Activated gamma-delta T cell treated with Interleukin-2 at 50 U/mL for 16 hours (primary cell): Measurements from ENCODE around the gene ZSCAN10.
"Not testable (repeated sequence)": the region's sequence is repeated elsewhere in the genome, so short reads cannot be mapped to it uniquely, and the experiment has no call there.

Experiments
- DNase-seq: peaks from one replicate; pipeline ENCODE4 v3.0.0-alpha.2; 2020

Gene ZSCAN10

DNA sequence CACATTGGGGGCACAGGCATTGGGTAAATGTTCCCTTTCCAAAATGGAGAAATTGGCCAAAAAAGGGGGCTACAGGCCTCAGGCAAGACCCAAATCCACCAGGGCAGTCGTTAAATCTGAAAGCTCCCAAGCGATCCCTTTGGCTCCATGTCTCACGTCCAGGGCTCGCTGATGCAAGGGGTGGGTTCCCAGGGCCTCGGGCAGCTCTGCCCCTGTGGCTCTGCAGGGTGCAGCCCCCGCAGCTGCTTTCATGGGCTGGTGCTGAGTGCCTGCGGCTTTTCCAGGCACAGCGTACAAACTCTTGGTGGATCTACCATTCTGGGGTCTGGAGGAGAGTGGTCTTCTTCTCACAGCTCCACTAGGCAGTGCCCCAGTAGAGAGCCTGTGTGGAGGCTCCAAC, 15.7 kb downstream of the ZSCAN10 start:
- DNase-seq = not testable (repeated sequence)

DNA sequence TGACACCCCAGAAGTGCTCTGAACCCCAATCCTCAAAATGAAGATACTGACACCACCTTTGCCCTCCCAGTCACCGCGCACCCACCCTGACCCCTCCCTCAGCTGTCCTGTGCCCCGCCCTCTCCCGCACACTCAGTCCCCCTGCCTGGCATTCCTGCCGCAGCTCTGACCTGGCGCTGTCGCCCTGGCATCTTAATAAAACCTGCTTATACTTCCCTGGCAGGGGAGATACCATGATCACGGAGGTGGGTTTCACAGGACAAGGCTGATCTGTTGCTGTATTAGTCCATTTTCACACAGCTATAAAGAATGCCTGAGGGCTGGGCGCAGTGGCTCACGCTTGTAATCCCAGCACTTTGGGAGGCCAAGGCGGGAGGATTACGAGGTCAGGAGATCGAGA, 17.1 kb downstream of the ZSCAN10 start:
- DNase-seq = not testable (repeated sequence)

DNA sequence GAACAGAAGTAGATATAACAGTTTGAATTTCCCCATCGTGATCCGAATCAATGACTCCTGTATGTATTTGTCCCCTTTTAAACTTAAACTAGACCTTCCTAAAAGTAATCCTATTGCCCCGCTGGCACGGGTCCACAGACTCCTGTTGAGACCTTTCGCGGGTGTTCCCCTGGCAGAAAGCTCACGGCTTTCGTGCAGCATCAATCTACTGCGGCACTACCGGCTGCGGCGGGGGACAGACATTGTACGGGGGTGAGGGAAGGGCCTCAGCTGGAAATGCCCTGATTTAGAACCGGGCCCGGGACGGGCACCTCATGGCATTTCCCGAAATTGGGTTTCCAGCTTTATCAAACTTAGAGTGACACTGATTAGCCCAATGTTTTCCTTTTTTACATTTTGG, 19.1 kb downstream of the ZSCAN10 start:
- DNase-seq = no peak

DNA sequence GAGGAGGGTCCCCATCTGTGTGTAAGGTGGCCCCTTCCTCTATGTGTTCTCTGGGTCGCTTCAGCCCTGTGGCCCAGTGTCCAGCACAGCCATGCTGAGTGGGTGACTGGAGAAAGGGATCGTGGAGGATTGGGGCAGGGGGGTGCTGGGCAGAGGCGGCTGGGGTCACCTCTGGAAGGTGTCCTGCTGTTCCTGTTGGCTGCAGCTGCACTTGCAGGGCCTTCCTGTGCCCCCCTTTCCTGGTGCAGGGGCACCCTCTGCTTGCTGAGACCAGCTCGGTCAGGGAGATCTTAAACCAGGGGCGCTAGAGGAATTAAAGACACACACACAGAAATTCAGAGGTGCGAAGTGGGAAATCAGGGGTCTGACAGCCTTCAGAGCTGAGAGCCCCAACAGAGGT, 22.5 kb downstream of the ZSCAN10 start:
- no peak for DNase-seq

DNA sequence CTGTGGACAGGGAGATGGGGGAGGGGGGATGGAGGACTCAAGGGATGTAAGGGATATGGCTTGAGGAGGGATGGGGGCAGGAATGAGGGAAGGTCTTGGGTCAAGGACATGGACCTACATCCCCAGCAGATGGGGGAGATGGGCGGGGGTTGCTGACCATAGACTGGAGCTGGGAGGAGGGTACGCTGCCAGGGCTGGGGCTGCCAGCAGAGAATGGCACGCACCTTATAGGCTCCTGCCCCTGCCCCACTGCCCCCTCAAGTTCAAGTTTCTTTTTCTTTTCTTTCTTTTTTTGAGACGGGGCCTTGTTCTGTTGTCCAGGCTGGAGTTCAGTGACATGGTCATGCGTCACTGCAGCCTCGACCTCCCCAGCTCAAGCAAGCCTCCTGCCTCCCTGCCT, 23.1 kb downstream of the ZSCAN10 start:
- DNase-seq = not testable (repeated sequence)

DNA sequence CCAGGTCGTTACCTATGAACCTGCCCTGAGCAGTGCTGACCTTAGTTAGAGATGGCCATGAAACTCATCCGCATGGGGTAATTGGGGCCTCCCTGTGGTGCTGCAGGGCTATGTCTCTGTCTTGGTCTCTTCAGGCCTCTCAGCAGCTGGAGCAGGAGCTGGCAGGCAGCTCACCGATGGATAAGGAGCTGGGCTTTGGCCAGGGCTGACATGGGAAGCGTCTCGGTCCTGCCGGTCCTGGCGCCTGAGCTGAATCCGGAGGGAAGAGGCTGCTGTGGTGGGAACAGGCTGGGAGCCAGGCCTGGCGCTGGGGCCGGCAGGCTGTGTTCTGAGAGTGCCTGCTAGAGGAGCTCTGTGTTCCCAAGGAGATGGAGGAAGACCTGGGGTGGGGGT, 23.6 kb downstream of the ZSCAN10 start:
- DNase-seq = no peak

DNA sequence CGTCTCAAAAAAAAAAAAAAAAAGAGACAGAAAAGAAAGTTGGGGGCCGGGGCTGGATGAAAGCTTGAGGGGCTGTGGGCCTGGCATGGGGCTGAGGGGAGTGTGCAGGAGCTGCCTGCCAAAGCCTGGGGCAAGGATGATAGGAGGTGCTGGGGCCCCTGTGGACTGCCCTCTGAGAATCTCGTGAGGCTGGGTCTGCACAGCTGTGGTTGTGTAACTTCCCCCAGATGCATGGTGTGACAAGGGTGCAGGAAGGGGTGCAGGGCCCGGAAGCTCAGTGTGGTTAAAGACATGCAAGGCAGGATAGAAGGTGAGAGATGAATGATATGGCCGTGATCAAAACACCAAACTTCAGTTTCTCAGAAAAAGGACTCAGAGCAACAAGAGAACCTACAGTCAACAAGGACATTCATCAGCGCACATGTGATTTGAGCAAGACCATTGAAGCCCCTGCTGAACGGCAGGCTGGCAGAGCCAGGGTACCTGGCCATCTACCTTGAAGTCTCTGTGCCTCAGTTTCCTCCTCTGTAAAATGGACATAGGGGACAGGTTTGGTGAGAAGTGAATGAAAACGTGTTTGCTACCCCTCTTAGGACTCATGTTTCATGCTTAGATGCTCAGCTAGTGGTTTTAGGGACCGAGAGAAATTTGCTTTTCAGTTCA, 24.1 kb downstream of the ZSCAN10 start:
- peak; percentile 90 for DNase-seq

DNA sequence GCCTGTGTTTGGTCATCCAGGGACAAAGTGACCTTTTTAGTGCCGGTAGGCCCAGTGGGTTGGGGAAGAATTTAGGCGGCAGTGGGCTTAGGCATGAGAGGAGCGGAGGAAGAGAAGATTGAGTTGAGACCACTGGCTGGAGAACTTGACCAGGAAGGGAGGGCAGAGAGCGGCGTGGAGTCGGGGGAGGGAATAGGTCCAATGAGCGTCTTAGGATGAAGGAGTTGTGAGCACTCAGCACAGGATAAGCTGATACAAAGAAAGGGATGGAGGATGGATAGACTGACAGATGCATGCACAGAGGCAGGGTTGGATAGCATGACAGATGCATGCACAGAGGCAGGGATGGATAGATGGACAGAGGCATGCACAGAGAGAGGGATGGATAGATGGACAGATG, 25.6 kb downstream of the ZSCAN10 start:
- no peak for DNase-seq

DNA sequence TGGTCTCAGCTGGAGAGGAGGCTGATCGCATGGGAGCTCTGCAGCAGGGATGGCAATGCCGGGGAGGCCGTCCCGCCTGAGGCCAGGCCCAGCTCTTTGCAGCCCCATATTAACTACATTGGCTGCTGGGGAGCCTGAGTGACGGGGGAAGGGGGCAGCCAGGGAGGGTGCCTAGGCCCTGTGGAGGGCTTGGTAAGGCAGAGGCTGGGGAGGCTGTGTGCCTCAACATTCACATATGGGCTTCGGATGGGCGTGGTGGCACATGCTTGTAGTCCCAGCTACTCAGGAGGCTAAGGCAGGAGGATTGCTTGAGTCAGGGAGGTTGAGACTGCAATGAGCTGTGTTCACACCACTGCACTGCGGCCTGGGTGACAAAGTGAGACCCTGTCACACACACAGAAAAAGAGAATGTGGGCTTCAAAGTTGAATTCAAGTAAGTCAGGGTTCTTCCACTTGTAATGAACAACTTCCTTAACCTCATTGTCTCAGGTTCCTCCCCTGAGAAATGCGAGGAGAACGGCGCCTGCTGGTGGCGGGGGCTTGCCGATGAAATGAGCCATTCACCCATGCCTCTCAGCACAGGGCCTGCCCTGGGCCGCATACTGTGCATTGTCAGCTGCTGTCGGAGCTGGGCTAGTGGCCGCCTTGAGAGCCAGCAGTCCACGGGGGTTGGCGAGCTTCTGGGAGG, 26.4 kb downstream of the ZSCAN10 start:
- not testable (repeated sequence) for DNase-seq

DNA sequence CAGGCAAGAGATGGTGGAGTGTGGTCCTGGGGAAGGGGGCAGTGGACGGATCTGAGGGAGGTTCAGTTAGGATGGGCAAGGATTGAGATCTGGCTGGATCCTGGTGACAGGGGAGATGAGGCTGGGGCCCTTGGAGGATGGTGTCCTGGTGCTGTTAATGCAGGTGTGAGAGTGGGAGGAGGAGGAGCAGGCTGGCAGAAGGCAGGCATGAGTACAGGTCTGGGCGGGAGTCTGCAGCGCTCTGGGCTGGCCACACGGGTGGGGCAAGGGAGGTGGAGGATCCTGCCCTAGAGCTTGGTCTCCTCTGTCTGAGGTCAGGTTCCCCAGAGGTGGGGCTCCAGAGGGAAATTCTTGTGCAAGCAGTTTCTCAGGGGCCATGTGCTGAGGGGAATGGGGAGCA, 26.9 kb downstream of the ZSCAN10 start:
- DNase-seq = peak; percentile 39

DNA sequence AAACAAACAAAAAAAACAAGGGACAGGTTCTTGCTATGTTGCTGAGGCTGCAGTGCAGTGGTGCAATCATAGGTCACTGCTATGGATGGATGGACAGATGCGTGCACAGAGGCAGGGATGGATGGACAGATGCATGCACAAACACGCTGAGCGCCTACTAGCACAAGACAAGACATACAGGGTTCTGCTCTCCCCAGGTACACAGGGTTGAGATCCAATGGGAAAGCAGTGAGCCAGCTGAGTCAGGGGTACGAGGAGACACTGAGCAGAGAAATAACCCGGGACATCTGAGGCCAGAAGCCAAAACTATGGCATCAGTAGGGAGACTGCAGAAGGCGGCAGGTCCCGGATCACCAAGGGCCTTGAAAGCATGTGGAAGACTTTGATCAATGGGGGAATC, 27.4 kb downstream of the ZSCAN10 start:
- no peak for DNase-seq

DNA sequence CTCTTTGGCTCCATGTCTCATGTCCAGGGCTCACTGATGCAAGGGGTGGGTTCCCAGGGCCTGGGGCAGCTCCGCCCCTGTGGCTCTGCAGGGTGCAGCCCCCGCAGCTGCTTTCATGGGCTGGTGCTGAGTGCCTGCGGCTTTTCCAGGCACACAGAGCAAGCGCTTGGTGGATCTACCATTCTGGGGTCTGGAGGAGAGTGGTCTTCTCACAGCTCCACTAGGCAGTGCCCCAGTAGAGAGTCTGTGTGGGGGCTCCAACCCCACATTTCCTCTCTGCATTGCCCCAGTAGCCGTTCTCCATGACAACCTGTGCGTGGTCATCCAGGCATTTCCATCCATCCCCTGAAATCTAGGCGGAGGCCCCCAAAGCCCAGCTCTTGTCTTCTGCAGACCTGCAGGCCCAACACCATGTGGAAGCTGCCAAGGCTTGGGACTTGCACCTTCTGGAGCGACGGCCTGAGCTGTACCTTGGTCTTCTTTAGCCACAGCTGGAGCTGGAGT, 28.4 kb downstream of the ZSCAN10 start:
- DNase-seq = no peak

DNA sequence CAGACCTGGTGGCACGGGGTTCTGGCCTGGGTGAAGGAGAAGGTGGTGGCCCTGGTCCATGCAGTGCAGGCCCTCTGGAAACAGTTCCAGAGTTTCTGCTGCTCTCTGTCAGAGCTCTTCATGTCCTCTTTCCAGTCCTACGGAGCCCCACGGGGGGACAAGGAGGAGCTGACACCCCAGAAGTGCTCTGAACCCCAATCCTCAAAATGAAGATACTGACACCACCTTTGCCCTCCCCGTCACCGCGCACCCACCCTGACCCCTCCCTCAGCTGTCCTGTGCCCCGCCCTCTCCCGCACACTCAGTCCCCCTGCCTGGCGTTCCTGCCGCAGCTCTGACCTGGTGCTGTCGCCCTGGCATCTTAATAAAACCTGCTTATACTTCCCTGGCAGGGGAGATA, 29.9 kb downstream of the ZSCAN10 start:
- DNase-seq = not testable (repeated sequence)

DNA sequence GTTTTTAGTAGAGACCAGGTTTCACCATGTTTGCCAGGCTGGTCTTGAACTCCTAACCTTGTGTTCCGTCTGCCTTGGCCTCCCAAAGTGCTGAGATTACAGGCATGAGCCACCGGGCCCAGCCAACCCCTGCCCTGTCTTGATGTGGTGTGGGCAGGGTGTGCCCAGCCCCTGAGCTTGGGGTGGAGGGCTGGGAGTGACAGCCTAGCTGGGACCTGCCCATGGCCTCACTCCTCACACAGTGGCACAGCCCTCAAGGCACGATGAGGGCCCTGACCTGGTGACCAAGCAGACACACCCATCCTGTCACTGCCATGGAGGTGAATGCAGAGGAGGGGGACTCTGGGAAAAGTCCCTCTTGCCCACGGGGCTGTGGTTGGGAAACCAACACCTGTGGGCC, 30.6 kb downstream of the ZSCAN10 start:
- peak; percentile 42 for DNase-seq

DNA sequence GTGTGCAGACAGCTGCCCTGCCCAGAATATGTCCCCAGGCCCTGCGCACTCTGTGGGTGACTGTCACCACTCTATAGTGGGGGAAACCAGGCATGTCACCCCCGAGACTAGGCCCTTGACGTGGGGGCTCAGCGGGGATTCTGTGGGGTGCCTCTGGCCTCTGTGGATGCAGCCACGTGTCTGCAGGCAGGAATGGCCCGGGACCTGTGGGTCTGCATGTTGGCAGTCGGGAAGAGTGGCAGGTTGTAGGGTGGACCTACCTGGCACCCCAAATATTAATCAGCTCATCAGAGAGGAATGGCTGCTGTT, 32.7 kb downstream of the ZSCAN10 start:
- DNase-seq = peak; percentile 3

DNA sequence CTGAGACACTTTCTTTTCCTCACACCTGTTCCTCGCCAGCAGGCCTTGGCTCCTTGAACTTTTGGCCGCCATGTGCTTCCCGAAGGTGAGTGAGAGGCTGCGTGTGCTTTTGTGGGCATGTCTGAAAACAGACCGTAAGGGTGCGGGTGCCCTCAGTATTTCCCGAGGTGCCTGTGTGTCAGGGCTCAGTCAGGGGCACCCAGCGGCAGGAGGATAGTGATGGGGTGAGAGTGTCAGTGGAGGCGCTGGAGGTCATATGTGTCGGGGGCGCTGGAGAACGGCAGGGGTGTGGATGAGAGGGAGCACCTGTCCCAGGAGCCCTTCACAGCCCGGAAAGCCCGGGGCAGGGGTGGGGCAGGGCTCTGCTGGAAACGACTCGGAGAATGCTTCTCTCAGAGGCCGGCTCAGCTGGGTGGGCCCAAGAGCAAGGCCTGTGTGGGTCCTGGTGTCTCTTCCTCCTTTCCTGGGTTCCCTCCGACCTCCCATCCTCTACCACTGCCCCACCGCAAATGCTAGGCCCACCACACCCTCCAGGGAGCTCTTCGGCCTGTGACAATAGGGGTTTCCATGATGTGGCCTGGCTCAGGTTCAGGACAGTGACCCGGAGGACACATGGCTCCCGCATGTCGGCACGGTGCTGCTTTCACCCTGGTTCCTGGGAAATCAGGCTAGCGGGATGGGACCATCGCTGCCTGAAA, 33.2 kb downstream of the ZSCAN10 start:
- peak; percentile 31 for DNase-seq

DNA sequence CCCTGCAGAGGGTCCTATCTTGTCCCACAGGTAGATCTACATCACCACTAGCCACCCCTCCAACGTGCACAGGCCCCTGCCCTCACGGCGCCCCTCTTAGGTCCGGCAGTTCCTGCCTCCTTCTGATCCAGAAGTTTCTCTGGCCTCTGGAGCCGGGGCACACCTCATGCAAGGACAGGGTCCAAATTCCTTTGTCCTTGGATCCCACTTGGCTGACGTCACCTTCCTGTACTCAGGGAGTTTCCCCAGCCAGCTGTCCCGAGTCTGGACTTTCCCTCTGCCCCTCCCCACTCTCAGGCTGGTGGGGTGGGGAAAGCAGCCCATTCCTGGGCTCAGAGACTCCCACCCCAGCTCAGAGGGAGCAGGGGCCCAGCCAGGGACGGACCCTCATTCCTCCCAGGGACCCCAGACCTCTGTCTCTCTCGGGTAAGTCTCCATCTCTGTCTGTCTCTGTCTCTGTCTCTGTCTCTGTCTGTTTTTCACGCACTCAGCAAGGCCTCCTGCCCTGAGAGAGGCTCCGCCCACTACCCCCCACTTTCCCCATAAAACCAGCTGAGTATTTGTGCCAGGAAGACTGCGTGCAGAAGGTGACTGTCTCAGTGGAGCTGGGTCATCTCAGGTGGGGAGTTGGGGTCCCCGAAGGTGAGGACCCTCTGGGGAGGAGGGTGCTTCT, 33.9 kb downstream of the ZSCAN10 start, which contains the start of gene IL32:
TSS of gene IL32 (plus strand) at position 572 of the 673 bp plus-strand sequence. CDS start 172 bp downstream, outside the sequence.
- peak; percentile 73 for DNase-seq

DNA sequence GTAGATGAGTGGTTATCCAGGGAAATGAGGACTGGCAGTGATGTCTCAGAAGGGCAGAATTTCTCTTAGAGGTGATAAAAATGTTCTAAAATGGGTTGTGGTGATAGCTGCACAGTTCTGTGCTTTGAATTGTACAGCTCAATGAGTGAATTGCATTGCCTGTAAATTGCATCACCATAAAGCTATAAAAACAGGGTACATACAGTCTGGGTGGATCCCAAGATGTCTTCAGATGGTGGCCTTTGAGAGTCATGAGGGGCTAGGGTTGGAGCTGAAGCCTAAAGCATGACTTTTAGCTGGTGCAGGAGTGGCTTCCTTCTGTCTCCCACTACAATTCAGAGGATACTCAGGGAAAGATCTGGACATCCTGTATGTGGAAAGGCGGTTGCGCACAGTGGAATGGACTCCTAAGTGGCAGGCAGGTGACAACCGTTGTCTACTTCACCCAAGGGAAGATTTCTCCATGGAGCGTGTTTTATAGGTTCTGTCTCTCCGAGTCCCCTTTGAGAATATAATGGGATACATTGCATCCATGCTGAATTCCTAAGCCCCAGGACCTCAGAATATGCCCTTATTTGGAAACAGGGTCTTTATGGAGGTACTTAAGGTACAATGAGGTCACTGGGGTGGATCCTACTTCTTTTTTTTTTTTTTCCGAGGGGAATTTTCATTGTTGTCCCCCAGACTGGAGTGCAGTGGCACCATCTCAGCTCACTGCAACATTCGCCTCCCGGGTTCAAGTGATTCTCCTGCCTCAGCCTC, 35.3 kb downstream of the ZSCAN10 start:
- no peak for DNase-seq

DNA sequence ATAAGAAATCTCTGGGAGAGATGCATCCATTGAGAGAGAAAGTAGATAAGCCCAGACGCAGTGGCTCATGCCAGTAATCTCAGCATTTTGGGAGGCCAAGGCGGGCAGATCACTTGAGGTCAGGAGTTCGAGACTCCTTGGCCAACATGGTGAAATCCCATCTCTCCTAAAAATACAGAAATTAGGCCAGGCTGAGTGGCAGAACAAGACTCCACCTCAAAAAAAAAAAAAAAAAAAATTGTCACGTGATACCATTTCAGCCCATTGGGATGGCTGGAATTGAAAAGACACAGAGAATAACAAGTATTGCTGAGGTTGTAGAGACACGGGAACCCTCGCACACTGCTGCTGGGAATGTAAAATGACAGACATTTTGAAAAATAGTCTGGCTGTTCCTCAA, 36.5 kb downstream of the ZSCAN10 start:
- DNase-seq = no peak

DNA sequence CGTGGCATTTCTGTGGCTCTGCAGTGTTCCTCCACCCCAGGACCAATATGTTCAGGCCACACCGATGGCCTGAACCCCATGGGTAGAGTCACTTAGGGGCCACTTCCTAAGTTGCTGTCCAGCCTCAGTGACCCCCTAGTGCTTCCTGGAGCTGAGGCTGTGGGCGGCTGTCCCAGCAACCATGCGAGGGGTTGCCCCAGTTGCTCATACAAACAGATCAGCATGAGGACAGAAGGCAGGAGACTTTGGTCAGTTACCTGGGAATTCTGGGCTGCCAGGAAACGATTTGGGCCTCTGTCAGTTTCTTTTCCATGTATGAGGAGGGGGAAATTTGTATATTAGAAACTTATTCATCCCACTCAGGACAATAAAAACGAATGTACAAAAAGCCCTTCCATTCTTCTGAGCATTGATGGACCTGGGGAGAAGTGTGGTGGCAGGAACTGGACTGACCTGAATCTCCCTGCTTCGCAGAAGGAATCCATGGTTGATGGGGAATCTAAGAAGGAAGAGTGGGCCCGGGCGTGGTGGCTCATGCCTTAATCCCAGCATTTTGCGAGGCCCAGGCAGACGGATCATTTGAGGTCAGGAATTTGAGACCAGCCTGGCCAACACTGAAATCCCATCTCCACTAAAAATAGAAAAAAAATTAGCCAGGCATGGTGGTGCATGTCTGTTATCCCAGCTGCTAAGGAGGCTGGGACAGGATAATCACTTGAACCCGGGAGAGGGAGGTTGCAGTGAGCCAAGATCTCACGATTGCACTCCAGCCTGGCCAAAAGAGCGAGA, 38.6 kb downstream of the ZSCAN10 start:
- no peak for DNase-seq

DNA sequence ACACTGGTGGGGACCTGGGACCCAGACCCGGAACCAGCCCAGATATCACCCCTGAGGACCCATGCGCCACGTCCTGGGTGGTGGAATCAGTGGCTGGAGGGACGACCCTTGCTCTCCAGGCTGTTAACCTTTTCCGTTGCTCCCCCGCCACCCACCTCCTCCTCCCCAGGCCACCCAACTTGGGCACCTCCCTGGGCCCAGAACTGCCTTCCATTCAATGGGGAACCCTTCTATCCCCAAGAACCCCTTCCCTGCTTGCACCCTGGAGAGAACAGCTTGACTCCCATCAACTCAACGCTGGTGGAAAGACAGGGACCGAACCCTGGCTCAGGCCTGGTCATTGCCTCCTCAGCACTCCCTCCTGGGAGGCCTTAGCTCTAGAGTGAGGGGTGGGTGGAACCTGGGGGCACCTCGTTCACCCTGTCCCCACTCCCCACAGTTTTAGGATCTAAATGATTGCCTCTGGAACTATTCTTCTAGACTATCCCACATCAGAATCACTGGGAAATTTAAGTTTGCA, 39.3 kb downstream of the ZSCAN10 start:
- DNase-seq = no peak
